NCI-H82 treated with DMSO at 0.1 percent for 48 hours (cell line): ENCODE measurements around the gene ROBO1.
"Not testable (repeated sequence)": the region's sequence is repeated elsewhere in the genome, so short reads cannot be mapped to it uniquely, and the experiment has no call there.

Experiments used
- DNase-seq: peaks from one replicate; lab custom pipeline; 2025; ENCODE audit not compliant: unreplicated experiment; lab: John Stamatoyannopoulos, UW

Gene ROBO1

GRCh38 chr3:79767905-79768267, at the start of gene ROBO1:
Gene ROBO1 (minus strand): TSS chr3:79767998.
- no peak for DNase-seq

GRCh38 chr3:79817224-79817623, 49.4 kb upstream of the ROBO1 start:
- no peak for DNase-seq

GRCh38 chr3:79815478-79815877, 47.7 kb upstream of the ROBO1 start:
- DNase-seq: no peak

GRCh38 chr3:79810581-79810980, 42.8 kb upstream of the ROBO1 start:
- DNase-seq: no peak

- DNase-seq: no peak
Measured at GRCh38 chr3:79810092-79810491, 42.3 kb upstream of the ROBO1 start.

GRCh38 chr3:79809106-79809505, 41.3 kb upstream of the ROBO1 start:
- DNase-seq: no peak

GRCh38 chr3:79808515-79808914, 40.7 kb upstream of the ROBO1 start:
- no peak for DNase-seq

- not testable (repeated sequence) for DNase-seq
Measured at GRCh38 chr3:79790177-79790576, 22.4 kb upstream of the ROBO1 start.

GRCh38 chr3:79773291-79773690, 5.5 kb upstream of the ROBO1 start:
- DNase-seq: no peak

- no peak for DNase-seq
Measured at GRCh38 chr3:79769229-79769628, 1.4 kb upstream of the ROBO1 start.

GRCh38 chr3:79767194-79767904, 449 bp downstream of the ROBO1 start:
- no peak for DNase-seq

GRCh38 chr3:79766496-79767193, 1.2 kb downstream of the ROBO1 start:
- DNase-seq: no peak

- DNase-seq: no peak
Measured at GRCh38 chr3:79765911-79766310, 1.9 kb downstream of the ROBO1 start.

- DNase-seq: no peak
Measured at GRCh38 chr3:79761441-79761840, 6.4 kb downstream of the ROBO1 start.

GRCh38 chr3:79751703-79752102, 16.1 kb downstream of the ROBO1 start:
- no peak for DNase-seq

GRCh38 chr3:79737530-79737929, 30.3 kb downstream of the ROBO1 start:
- no peak for DNase-seq

GRCh38 chr3:79729096-79729495, 38.7 kb downstream of the ROBO1 start:
- no peak for DNase-seq

- DNase-seq: no peak
Measured at GRCh38 chr3:79726786-79727185, 41.0 kb downstream of the ROBO1 start.

- DNase-seq: no peak
Measured at GRCh38 chr3:79724206-79724605, 43.6 kb downstream of the ROBO1 start.

- no peak for DNase-seq
Measured at GRCh38 chr3:79690072-79690471, 77.7 kb downstream of the ROBO1 start.

GRCh38 chr3:79685108-79685507, 82.7 kb downstream of the ROBO1 start:
- DNase-seq: no peak

- DNase-seq: no peak
Measured at GRCh38 chr3:79684041-79684440, 83.8 kb downstream of the ROBO1 start.

- DNase-seq: no peak
Measured at GRCh38 chr3:79672731-79673130, 95.1 kb downstream of the ROBO1 start.
